Endothelial cell of umbilical vein (primary cell): Measurements from ENCODE around the gene PARP16. TPM values are rescaled to one million over a fixed set of nuclear protein-coding genes. Genes with fewer than 3 reads are reported as not detected.

Experiments used
- BruUV-seq: library from RNA; stranded (reverse); fragments of 400-500 nt; replicated peaks from 2 replicates; lab custom pipeline; 2021; lab: Mats Ljungman, UMichigan
- CTCF ChIA-PET: fragments of 300-600, 350-600 bp; sonication (Branson Sonifier 250); formaldehyde crosslinking; loops from one replicate; lab custom pipeline; 2021; ENCODE audit warnings: antibody characterized with exemption, inconsistent platforms; lab: Charles Lee
- POLR2A ChIA-PET: fragments of 300-600, 350-600 bp; sonication (Branson Sonifier 250); formaldehyde crosslinking; loops from one replicate; lab custom pipeline; 2021; ENCODE audit warnings: antibody characterized with exemption, inconsistent platforms; lab: Charles Lee
- DNase-seq: peaks from one replicate; pipeline ENCODE4 v3.0.0-alpha.2; 2011; ENCODE audit warnings: low read depth, low spot score
- FAIRE-seq: peaks from 2 replicates; lab custom pipeline; 2011; peaks lifted over from hg19 to GRCh38; lab: Jason Lieb, UNC
- H2AFZ ChIP-seq: 2 replicates; pipeline ENCODE4 v1.6.0; 2012; ENCODE audit warnings: low read depth, low read length, control low read depth, inconsistent platforms
- H3K27ac ChIP-seq: 2 replicates; pipeline ENCODE4 v1.5.1; 2011; ENCODE audit warnings: low read depth, mild to moderate bottlenecking, control low read depth, low read length, moderate library complexity; ENCODE audit not compliant: insufficient read depth
- H3K27me3 ChIP-seq, 2 experiments: 2 replicates each; pipeline versions ENCODE4 v1.6.0 to v1.6.1; 2011; ENCODE audit warnings: low read length in 2 of 2, mixed read lengths in 1 of 2; ENCODE audit not compliant: control insufficient read depth in 2 of 2, insufficient read depth in 2 of 2
- H3K36me3 ChIP-seq, 2 experiments: 2 replicates in 1 of 2; 3 replicates in 1 of 2; pipeline ENCODE4 v1.5.1; 2011; ENCODE audit warnings: low read length in 2 of 2, mild to moderate bottlenecking in 1 of 2, moderate library complexity in 1 of 2; ENCODE audit not compliant: control insufficient read depth in 2 of 2, insufficient read depth in 2 of 2; ENCODE audit errors: extremely low read depth in 1 of 2
- H3K4me1 ChIP-seq: 3 replicates; pipeline ENCODE4 v1.5.1; 2011; ENCODE audit warnings: mild to moderate bottlenecking, low read length; ENCODE audit not compliant: control insufficient read depth, insufficient read depth; ENCODE audit errors: extremely low read depth
- H3K4me2 ChIP-seq: 2 replicates; pipeline ENCODE4 v1.6.1; 2011; ENCODE audit warnings: low read length, control low read depth, mixed read lengths; ENCODE audit not compliant: insufficient read depth
- H3K4me3 ChIP-seq, 3 experiments: fragments of 200-600 bp in 1 of 3; sonication (generic), shearing (Covaris generic) in 1 of 3; replicated peaks in 1 of 3; 2 replicates each; pipeline ENCODE4 v1.5.1; 2011 to 2016; ENCODE audit warnings: control low read depth in 3 of 3, low read length in 3 of 3, mild to moderate bottlenecking in 2 of 3, inconsistent platforms in 1 of 3, low read depth in 1 of 3, moderate library complexity in 1 of 3; ENCODE audit not compliant: insufficient read depth in 1 of 3
- H3K79me2 ChIP-seq: 2 replicates; pipeline ENCODE4 v1.6.0; 2012; ENCODE audit warnings: low read length, inconsistent platforms; ENCODE audit not compliant: control insufficient read depth, insufficient read depth
- H3K9ac ChIP-seq: replicated peaks from 2 replicates; pipeline ENCODE3; 2011; ENCODE audit warnings: low read length, control low read depth; ENCODE audit not compliant: insufficient read depth; ENCODE audit errors: extremely low read depth
- H3K9me1 ChIP-seq: replicated peaks from 3 replicates; pipeline ENCODE4 v1.6.0; 2011; ENCODE audit warnings: mild to moderate bottlenecking, low read length; ENCODE audit not compliant: control insufficient read depth, insufficient read depth; ENCODE audit errors: extremely low read depth
- H3K9me3 ChIP-seq: replicated peaks from 2 replicates; pipeline ENCODE4 v1.5.1; 2012; ENCODE audit warnings: low read length, inconsistent platforms; ENCODE audit not compliant: control insufficient read depth, insufficient read depth
- H4K20me1 ChIP-seq: replicated peaks from 2 replicates; pipeline ENCODE3; 2011; ENCODE audit warnings: mild to moderate bottlenecking, low read length; ENCODE audit not compliant: control insufficient read depth, insufficient read depth; ENCODE audit errors: extremely low read depth
- EZH2 ChIP-seq: IDR thresholded peaks from 2 replicates; pipeline ENCODE4 v1.6.1; 2012; ENCODE audit warnings: borderline replicate concordance, low read depth, mild to moderate bottlenecking, moderate library complexity, low read length, inconsistent platforms; ENCODE audit not compliant: severe bottlenecking
- FOS ChIP-seq: IDR thresholded peaks from 2 replicates; pipeline ENCODE4 v1.6.1; 2011; ENCODE audit warnings: mild to moderate bottlenecking, low read length, moderate library complexity, borderline replicate concordance; ENCODE audit not compliant: insufficient read depth
- GATA2 ChIP-seq: IDR thresholded peaks from 2 replicates; pipeline ENCODE4 v1.7.0; 2011; ENCODE audit warnings: low read depth, mild to moderate bottlenecking, moderate library complexity, mixed read lengths, low read length; ENCODE audit not compliant: insufficient read length, insufficient read depth
- JUN ChIP-seq: IDR thresholded peaks from 2 replicates; pipeline ENCODE4 v1.6.1; 2011; ENCODE audit warnings: borderline replicate concordance, low read depth; ENCODE audit not compliant: insufficient read length, insufficient read depth
- MYC ChIP-seq: IDR thresholded peaks from one replicate; pipeline ENCODE4 v1.6.1; 2011; ENCODE audit warnings: mild to moderate bottlenecking, low read depth, low read length
- POLR2A ChIP-seq: IDR thresholded peaks from 2 replicates; pipeline ENCODE4 v1.6.1; 2012; ENCODE audit warnings: low read depth, mild to moderate bottlenecking, control low read depth, low read length
- POLR2AphosphoS5 ChIP-seq: IDR thresholded peaks from 2 replicates; pipeline ENCODE4 v1.6.1; 2012; ENCODE audit warnings: low read depth, mild to moderate bottlenecking, control low read depth, low read length, moderate library complexity; ENCODE audit not compliant: insufficient read depth
- dilution Hi-C: fragments of 300-500 bp; cut with MboI; formaldehyde crosslinking; loops from one replicate; pipeline ENCODE4 v1.15.0; 2019; ENCODE audit warnings: low sequenced_read_pairs; ENCODE audit not compliant: extremely low pct_ligation_motif_present
- intact Hi-C: fragments of 100-400 bp; cut with micrococcal nuclease; formaldehyde crosslinking; loops from one replicate; pipeline ENCODE4 v1.10.0; 2022
- polyA plus RNA-seq, 4 experiments: library from polyadenylated mRNA; depleted of rRNA in 3 of 4; stranded (reverse) in 3 of 4; unstranded in 1 of 4; fragments of >200 nt; gene quantifications; 2 replicates each; pipeline versions ENCODE4 v1.2.1 to v1.2.3, GENCODE V29; 2011 to 2012; ENCODE audit warnings: missing spikeins in 1 of 4
- small RNA-seq: library from RNA; depleted of rRNA; stranded (forward); fragments of <200 nt; gene quantifications from one replicate; pipeline ENCODE3, GENCODE V24; 2012; ENCODE audit warnings: low replicate concordance, low read depth; ENCODE audit not compliant: insufficient read depth, insufficient read length
- total RNA-seq: library from RNA; stranded (reverse); gene quantifications from 2 replicates; pipeline ENCODE4 v1.2.3, GENCODE V29; 2021
- TF ChIP-seq, protein P1 (sequence below): IDR thresholded peaks from 2 replicates; pipeline ENCODE4 v1.6.1; 2011; ENCODE audit not compliant: insufficient read depth, insufficient read length
- TF ChIP-seq, protein P2 (sequence below), 2 donors: IDR thresholded peaks; 1 replicate in 1 of 2; 2 replicates in 1 of 2; pipeline ENCODE4 v1.5.1; 2011; ENCODE audit warnings: low read length in 2 of 2, mild to moderate bottlenecking in 2 of 2, moderate library complexity in 2 of 2, control low read depth in 1 of 2, inconsistent platforms in 1 of 2, low read depth in 1 of 2; ENCODE audit not compliant: insufficient read depth in 1 of 2; ENCODE audit errors: extremely low read depth in 1 of 2

The PARP16 gene
- total and polyA plus RNA-seq, 2 donors (not counting 3 experiments of a cell fraction or from before 2014, with no cell fraction given), result 3.9 to 6.3 TPM

DNA sequence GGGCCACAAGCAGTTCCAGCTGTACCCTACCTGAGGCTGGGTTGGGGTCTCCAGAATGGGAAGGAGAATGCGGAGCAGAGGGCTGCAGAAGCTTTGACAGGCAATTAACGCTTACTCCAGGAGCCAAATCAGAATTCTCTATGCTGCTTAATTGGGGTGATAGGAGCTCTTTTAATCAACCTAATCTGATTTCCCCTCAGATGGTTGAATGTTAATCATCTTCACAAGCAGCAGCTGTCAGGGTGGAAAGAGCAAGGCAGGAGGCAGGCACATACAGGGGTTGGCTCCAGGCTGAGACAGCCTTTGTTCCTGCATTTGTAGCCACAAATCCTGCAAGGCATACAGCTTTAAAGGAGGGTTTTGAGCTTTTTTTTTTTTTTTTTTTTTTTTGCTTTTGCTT lies 78.0 kb downstream of the PARP16 start:
- CTCF ChIA-PET, result interaction anchor here (1.0 to 2.1 kb wide), 5 partner anchors 10 to 89 kb away, joined by 3 to 6 read pairs (median 4); no protein-coding TSS in a partner anchor

More for the DNA sequence above, 78.0 kb downstream of the PARP16 start:
- Histone ChIP-seq H3K36me3 (no peaks in the 10 kb centered on the region), H2AFZ (no peak overlapping the region), H3K9me3 (no peaks in the 10 kb centered on the region), H3K9me1 (no peaks in the 10 kb centered on the region), H4K20me1 (no peaks in the 10 kb centered on the region), H3K27me3 (peaks cover 0 to 5% of the 10 kb centered on the region in 2 experiments), H3K79me2 (no peaks in the 10 kb centered on the region), H3K4me3 (no peak overlapping the region), H3K4me2 (no peak overlapping the region), H3K27ac (no peak overlapping the region), H3K4me1 (no peaks in the 10 kb centered on the region), H3K9ac (no peak overlapping the region)
- dilution Hi-C loops (no loop called here), intact Hi-C loops (no loop called here)
- FAIRE-seq (no peak), DNase-seq (no peak)
- POLR2A ChIA-PET, result no interaction called here
- no TSS peak for BruUV-seq
- TF ChIP-seq POLR2AphosphoS5 (no peak), JUN (no peak), EZH2 (no peak), MYC (no peak), POLR2A (no peak), GATA2 (no peak), FOS (no peak)
- TF ChIP-seq, protein P1, sequence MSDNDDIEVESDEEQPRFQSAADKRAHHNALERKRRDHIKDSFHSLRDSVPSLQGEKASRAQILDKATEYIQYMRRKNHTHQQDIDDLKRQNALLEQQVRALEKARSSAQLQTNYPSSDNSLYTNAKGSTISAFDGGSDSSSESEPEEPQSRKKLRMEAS, result no peak
- TF ChIP-seq, protein P2, sequence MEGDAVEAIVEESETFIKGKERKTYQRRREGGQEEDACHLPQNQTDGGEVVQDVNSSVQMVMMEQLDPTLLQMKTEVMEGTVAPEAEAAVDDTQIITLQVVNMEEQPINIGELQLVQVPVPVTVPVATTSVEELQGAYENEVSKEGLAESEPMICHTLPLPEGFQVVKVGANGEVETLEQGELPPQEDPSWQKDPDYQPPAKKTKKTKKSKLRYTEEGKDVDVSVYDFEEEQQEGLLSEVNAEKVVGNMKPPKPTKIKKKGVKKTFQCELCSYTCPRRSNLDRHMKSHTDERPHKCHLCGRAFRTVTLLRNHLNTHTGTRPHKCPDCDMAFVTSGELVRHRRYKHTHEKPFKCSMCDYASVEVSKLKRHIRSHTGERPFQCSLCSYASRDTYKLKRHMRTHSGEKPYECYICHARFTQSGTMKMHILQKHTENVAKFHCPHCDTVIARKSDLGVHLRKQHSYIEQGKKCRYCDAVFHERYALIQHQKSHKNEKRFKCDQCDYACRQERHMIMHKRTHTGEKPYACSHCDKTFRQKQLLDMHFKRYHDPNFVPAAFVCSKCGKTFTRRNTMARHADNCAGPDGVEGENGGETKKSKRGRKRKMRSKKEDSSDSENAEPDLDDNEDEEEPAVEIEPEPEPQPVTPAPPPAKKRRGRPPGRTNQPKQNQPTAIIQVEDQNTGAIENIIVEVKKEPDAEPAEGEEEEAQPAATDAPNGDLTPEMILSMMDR (IDR thresholded peaks at IDR 0.05; ENCODE audit: extremely low read depth in 1 of 2, insufficient read depth in 1 of 2, low read depth in 1 of 2, low read length in 2 of 2), result no peak

Small RNA genes within 50 kb of the gene (small RNA-seq; reads per million reads assigned to genes)
- gene AC068213.1, result not detected
- gene RNU5A-1, result 196 reads per million, percentile 99 among the genes with 10 or more reads in this experiment
- gene RNU5B-1, result 20.8 reads per million, percentile 80 among the genes with 10 or more reads in this experiment
- not detected for gene RNU6-686P
- gene SNORA24B, result 3.3 reads per million, percentile 21 among the genes with 10 or more reads in this experiment

Other genes with a start within 250 kb of the PARP16 start
- gene SLC51B, start 241.5 kb downstream of the PARP16 start, total RNA-seq, result not detected in 2 replicates
- not detected in 2 replicates for gene SLC51B, start 241.5 kb downstream of the PARP16 start, polyA plus RNA-seq
- not detected in 2 replicates for gene RASL12, start 218.9 kb downstream of the PARP16 start, total RNA-seq
- gene RASL12, start 218.9 kb downstream of the PARP16 start, polyA plus RNA-seq, result not detected in 2 replicates
- not detected in 2 replicates for gene KBTBD13, start 210.1 kb downstream of the PARP16 start, total RNA-seq
- gene KBTBD13, start 210.1 kb downstream of the PARP16 start, polyA plus RNA-seq, result not detected in 2 replicates
- 3.9 and 5.0 TPM in 2 replicates for gene UBAP1L, start 171.7 kb downstream of the PARP16 start, total RNA-seq
- gene UBAP1L, start 171.7 kb downstream of the PARP16 start, polyA plus RNA-seq, result 1.9 and 2.9 TPM in 2 replicates
- 19.5 and 26.6 TPM in 2 replicates for gene PDCD7, start 153.1 kb downstream of the PARP16 start, total RNA-seq
- 11.1 and 12.1 TPM in 2 replicates for gene PDCD7, start 153.1 kb downstream of the PARP16 start, polyA plus RNA-seq
- gene CLPX, start 101.5 kb downstream of the PARP16 start, total RNA-seq, result 41.4 and 41.8 TPM in 2 replicates
- 8.0 and 11.1 TPM in 2 replicates for gene CLPX, start 101.5 kb downstream of the PARP16 start, polyA plus RNA-seq
- gene CILP, start 75.4 kb downstream of the PARP16 start, total RNA-seq, result not detected in 2 replicates
- gene CILP, start 75.4 kb downstream of the PARP16 start, polyA plus RNA-seq, result 0.01 and 0.02 TPM in 2 replicates
- not detected in 2 replicates for gene RNU5A-1, start 9.2 kb upstream of the PARP16 start, total RNA-seq
- gene RNU5A-1, start 9.2 kb upstream of the PARP16 start, polyA plus RNA-seq, result not detected in 2 replicates
- not detected in 2 replicates for gene RNU5B-1, start 17.8 kb upstream of the PARP16 start, total RNA-seq
- gene RNU5B-1, start 17.8 kb upstream of the PARP16 start, polyA plus RNA-seq, result not detected in 2 replicates
- gene IGDCC3, start 91.1 kb upstream of the PARP16 start, total RNA-seq, result not detected in 2 replicates
- gene IGDCC3, start 91.1 kb upstream of the PARP16 start, polyA plus RNA-seq, result 0.03 TPM in 1 of 2 replicates, not detected in the other
- 0.07 and 0.60 TPM in 2 replicates for gene IGDCC4, start 136.1 kb upstream of the PARP16 start, total RNA-seq
- gene IGDCC4, start 136.1 kb upstream of the PARP16 start, polyA plus RNA-seq, result 0.06 and 0.07 TPM in 2 replicates
- 34.2 and 35.3 TPM in 2 replicates for gene DPP8, start 230.8 kb upstream of the PARP16 start, total RNA-seq
- gene DPP8, start 230.8 kb upstream of the PARP16 start, polyA plus RNA-seq, result 9.4 and 12.1 TPM in 2 replicates
- 61.1 and 61.9 TPM in 2 replicates for gene HACD3, start 243.6 kb upstream of the PARP16 start, total RNA-seq
- gene HACD3, start 243.6 kb upstream of the PARP16 start, polyA plus RNA-seq, result 37.9 and 47.4 TPM in 2 replicates